ENCODE results near the gene C9orf43. TPM values are rescaled to one million over a fixed set of nuclear protein-coding genes. Genes with fewer than 3 reads are reported as not detected.
A peak's percentile ranks its signal among the peaks of the same experiment; 100 is the strongest.

C9orf43 gene
- total and polyA plus RNA-seq, 9 of the 15 experiments (the other 6 are each of a cell fraction or from before 2014, with no cell fraction given) = 0.21 to 0.58 (median 0.33) TPM

DNA sequence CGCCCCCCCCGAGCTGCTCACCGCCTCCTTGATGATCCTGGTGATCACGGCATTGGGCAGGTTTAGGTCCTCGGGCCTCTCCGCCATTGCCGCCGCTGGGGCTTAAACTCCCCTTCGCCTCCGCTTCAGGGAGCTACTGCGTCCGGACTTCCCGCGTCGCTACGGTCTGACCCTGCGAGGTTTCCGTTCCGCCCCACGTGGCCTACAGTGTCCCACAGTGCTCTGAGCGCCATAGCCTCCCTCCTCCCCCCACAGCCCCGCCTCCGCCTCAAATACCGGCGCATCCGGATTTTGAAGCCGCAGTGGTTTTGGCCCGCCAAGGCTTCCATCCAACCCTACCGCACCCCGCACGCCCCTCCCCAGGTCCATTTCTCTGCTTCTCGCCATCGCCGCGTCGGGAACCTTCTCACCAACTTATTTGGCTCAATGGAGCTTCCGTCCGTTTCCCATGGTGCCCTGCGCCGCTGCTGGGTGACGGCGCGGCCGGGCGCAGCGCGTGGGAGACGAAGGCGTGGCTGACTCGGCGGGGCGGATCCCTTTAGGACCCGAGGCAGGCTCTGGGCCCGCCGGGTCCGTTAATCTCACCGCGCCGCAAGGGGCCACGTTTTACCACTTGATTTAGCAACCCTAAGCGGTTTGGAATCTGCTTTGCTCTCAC is at the start of gene C9orf43, which contains the start of gene POLE3 (continued):
- TF ChIP-seq HNRNPH1 (optimal IDR thresholded peaks at IDR 0.05; ENCODE audit: low read depth, low read length) (no peak), STAT5B (CRISPR knock-in tag; IDR thresholded peaks at IDR 0.05) (no peak), POLR3G (IDR thresholded peaks at IDR 0.05; ENCODE audit: extremely low read depth, insufficient read length, insufficient replicate concordance) (no peak), DPF2 (IDR thresholded peaks at IDR 0.05) (0 out of 2 replicates have a peak, but pooled peaks have one; percentile 49), KLF16 (IDR thresholded peaks at IDR 0.05) (peak; percentile 94), ETV1 (tag; conservative IDR thresholded peaks at IDR 0.05; ENCODE audit: low read depth) (peak; percentile 76; the same call in 1 of the 2 replicates), ESRRB (CRISPR knock-in tag; IDR thresholded peaks at IDR 0.05; ENCODE audit: borderline replicate concordance) (no peak), MAZ (CRISPR knock-in tag; conservative IDR thresholded peaks at IDR 0.05 in 1 of 2, IDR thresholded peaks at IDR 0.05 in 1 of 2) (peak; percentile 90), CHD1 (IDR thresholded peaks at IDR 0.05; ENCODE audit: low read length) (no peak), NCOA4 (IDR thresholded peaks at IDR 0.05; ENCODE audit: partially characterized antibody) (no peak), HNRNPK (IDR thresholded peaks at IDR 0.05; ENCODE audit: low read depth, low read length, poor library complexity, severe bottlenecking) (no peak), CEBPB (tag; IDR thresholded peaks at IDR 0.05) (peak; percentile 90), CHD4 (IDR thresholded peaks at IDR 0.05; ENCODE audit: insufficient read depth, insufficient replicate concordance, low read depth, low read length, poor library complexity, severe bottlenecking) (no peak), GABPB2 (CRISPR knock-in tag; conservative IDR thresholded peaks at IDR 0.05) (no peak), L3MBTL2 (IDR thresholded peaks at IDR 0.05) (peak; percentile 91), POU5F1 (IDR thresholded peaks at IDR 0.05; ENCODE audit: borderline replicate concordance, low read depth, low read length, partially characterized antibody) (peak; percentile 86), ETS2 (tag; IDR thresholded peaks at IDR 0.05; ENCODE audit: borderline replicate concordance, poor library complexity, severe bottlenecking) (no peak), CBFA2T3 (IDR thresholded peaks at IDR 0.05) (no peak; the same call in none of the 2 replicates)
- TF ChIP-seq, protein P1, sequence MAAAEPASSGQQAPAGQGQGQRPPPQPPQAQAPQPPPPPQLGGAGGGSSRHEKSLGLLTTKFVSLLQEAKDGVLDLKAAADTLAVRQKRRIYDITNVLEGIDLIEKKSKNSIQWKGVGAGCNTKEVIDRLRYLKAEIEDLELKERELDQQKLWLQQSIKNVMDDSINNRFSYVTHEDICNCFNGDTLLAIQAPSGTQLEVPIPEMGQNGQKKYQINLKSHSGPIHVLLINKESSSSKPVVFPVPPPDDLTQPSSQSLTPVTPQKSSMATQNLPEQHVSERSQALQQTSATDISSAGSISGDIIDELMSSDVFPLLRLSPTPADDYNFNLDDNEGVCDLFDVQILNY (CRISPR knock-in tag; IDR thresholded peaks at IDR 0.05) = peak; percentile 50; the same call in 1 of the 2 replicates
- TF ChIP-seq, protein P2, sequence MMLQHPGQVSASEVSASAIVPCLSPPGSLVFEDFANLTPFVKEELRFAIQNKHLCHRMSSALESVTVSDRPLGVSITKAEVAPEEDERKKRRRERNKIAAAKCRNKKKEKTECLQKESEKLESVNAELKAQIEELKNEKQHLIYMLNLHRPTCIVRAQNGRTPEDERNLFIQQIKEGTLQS (IDR thresholded peaks at IDR 0.05) = peak; percentile 49; the same call in 1 of the 2 replicates
- TF ChIP-seq, protein P2 (CRISPR knock-in tag; conservative IDR thresholded peaks at IDR 0.05) = no peak; the same call in 1 of the 2 replicates
- TF ChIP-seq, protein P3, sequence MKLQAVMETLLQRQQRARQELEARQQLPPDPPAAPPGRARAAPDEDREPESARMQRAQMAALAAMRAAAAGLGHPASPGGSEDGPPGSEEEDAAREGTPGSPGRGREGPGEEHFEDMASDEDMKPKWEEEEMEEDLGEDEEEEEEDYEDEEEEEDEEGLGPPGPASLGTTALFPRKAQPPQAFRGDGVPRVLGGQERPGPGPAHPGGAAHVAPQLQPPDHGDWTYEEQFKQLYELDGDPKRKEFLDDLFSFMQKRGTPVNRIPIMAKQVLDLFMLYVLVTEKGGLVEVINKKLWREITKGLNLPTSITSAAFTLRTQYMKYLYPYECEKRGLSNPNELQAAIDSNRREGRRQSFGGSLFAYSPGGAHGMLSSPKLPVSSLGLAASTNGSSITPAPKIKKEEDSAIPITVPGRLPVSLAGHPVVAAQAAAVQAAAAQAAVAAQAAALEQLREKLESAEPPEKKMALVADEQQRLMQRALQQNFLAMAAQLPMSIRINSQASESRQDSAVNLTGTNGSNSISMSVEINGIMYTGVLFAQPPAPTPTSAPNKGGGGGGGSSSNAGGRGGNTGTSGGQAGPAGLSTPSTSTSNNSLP (IDR thresholded peaks at IDR 0.05; ENCODE audit: borderline replicate concordance, low read depth, low read length) = 0 out of 2 replicates have a peak, but pooled peaks have one; percentile 41
- TF ChIP-seq, protein P4, sequence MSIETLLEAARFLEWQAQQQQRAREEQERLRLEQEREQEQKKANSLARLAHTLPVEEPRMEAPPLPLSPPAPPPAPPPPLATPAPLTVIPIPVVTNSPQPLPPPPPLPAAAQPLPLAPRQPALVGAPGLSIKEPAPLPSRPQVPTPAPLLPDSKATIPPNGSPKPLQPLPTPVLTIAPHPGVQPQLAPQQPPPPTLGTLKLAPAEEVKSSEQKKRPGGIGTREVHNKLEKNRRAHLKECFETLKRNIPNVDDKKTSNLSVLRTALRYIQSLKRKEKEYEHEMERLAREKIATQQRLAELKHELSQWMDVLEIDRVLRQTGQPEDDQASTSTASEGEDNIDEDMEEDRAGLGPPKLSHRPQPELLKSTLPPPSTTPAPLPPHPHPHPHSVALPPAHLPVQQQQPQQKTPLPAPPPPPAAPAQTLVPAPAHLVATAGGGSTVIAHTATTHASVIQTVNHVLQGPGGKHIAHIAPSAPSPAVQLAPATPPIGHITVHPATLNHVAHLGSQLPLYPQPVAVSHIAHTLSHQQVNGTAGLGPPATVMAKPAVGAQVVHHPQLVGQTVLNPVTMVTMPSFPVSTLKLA (conservative IDR thresholded peaks at IDR 0.05) = peak; percentile 98 to 99
